HUES6 (cell line): ENCODE results near the gene VSTM2B.
"Not testable (repeated sequence)": the region's sequence is repeated elsewhere in the genome, so short reads cannot be mapped to it uniquely, and the experiment has no call there.

Experiments used
- H3K27ac ChIP-seq: 2 replicates; pipeline ENCODE4 v1.7.0; 2013; ENCODE audit warnings: low read depth, mild to moderate bottlenecking, low read length, inconsistent platforms
- H3K27me3 ChIP-seq: 2 replicates; pipeline ENCODE4 v1.6.1; 2013; ENCODE audit warnings: low read length; ENCODE audit not compliant: control insufficient read depth, insufficient read depth
- H3K36me3 ChIP-seq: 2 replicates; pipeline ENCODE4 v1.6.1; 2013; ENCODE audit warnings: low read length; ENCODE audit not compliant: control insufficient read depth, insufficient read depth
- H3K4me1 ChIP-seq: 2 replicates; pipeline ENCODE4 v1.6.1; 2013; ENCODE audit warnings: low read length; ENCODE audit not compliant: control insufficient read depth, insufficient read depth
- H3K4me3 ChIP-seq: 2 replicates; pipeline ENCODE4 v1.5.1; 2013; ENCODE audit warnings: low read depth, low read length
- H3K9ac ChIP-seq: one replicate; pipeline ENCODE4 v1.6.1; 2013; ENCODE audit warnings: mild to moderate bottlenecking, low read length
- H3K9me3 ChIP-seq: 2 replicates; pipeline ENCODE4 v1.6.1; 2013; ENCODE audit warnings: low read depth, low read length; ENCODE audit not compliant: control insufficient read depth, insufficient read depth

Gene VSTM2B

DNA sequence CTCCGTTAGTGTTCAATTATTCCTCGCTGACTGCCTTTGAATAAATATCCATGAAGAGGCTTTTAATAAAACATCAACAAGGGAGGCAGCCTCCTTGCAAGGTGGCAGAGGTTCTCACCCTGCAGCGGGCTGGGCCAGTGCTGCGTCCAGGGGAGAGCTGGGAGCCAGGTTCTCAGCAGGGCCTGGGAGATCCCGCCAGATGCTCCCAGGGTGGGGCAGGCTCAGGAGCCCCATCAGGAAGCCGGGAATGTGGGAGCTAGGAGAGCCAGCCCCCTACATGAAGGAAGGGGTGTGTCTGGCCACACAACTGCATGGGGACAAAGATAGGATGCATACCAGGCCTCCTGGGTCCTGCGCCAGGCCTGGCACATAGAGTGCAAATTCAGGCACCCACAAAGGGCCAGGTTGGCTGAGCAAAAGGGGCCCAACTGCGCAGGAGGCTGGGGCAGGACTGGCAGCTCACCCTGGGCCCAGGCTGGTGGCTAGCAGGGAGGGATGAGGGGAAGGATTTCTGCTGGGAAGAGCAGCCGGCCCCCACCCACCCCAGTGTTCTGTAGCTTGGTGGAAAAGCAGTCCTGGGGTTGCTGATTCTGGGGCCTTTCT, 22.8 kb downstream of the VSTM2B start:
- Histone ChIP-seq H3K9ac (no peak overlapping the region), H3K36me3 (no peaks in the 10 kb centered on the region), H3K4me3 (no peak overlapping the region), H3K4me1 (no peaks in the 10 kb centered on the region), H3K27ac (no peak overlapping the region), H3K27me3 (no peaks in the 10 kb centered on the region), H3K9me3 (peaks cover 10% of the 10 kb centered on the region)

DNA sequence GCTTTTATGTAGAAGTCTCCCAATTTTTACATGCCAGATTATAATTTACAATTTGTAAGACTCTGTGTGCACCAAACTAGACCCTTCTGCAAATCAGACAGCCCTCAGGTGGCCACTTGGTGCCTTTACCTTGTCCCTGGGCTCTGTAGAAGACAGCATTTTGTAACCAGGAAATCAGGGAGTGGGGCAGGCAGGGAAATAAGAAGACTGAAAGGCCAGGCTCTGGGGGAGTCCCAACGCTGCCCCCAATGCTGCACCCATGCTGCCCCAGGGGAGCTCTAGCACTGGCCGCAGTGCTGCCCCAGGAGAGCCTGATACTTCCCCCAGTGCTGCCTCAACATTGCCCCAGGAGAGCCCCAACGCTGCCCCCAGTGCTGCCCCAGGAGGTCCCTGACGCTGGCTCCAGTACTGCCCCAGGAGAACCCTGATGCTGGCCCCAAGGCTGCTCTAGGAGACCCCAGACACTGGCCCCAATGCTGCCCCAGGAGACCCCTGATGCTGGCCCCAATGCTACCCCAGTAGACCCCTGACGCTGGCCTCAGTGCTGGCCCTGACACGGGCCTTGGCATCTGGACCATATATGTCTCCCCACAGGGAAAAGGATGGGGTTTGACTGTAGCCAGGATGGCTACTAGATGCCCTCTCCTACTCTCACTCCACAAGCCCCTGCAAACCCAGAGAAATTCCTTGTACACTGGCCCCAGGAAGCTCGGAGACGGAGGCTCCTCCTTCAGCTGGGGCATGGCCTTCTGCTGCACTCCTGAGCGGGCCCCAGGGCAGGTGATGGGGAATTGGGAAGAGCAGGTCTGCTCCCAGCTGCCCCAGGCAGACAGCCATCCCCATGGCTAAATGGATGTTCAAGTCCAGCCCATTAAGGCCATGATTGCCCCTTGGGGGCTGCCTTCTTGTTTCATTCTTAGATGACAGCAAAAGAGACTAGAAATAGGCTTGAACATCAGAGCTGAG, 23.6 kb downstream of the VSTM2B start:
- Histone ChIP-seq H3K9me3 (peaks cover 16% of the 10 kb centered on the region), H3K27ac (no peak overlapping the region), H3K27me3 (no peaks in the 10 kb centered on the region), H3K4me3 (no peak overlapping the region), H3K9ac (no peak overlapping the region), H3K4me1 (no peaks in the 10 kb centered on the region), H3K36me3 (no peaks in the 10 kb centered on the region)

DNA sequence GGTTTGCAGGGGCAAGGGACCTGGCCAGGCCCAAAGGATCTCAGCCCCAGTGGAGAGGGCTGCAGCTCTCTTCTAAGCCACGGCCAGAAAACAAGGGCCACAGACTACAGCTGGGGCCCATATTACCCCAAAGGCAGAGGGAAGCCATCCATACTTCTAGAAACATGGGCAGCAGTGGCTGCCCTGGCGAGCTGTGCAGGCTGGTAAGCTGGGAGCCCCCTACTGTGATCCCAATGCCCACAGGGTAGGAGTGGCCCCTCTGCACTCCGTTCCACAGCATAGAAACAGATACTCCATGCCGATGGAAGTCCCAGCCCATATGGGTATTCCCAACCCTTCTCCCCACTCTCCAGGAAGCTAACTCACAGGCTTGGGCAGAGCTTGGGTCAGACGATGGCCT, 25.1 kb downstream of the VSTM2B start:
- Histone ChIP-seq H3K9ac (no peak overlapping the region), H3K4me1 (no peaks in the 10 kb centered on the region), H3K27me3 (no peaks in the 10 kb centered on the region), H3K4me3 (no peak overlapping the region), H3K9me3 (peaks cover 16% of the 10 kb centered on the region), H3K36me3 (no peaks in the 10 kb centered on the region), H3K27ac (no peak overlapping the region)

DNA sequence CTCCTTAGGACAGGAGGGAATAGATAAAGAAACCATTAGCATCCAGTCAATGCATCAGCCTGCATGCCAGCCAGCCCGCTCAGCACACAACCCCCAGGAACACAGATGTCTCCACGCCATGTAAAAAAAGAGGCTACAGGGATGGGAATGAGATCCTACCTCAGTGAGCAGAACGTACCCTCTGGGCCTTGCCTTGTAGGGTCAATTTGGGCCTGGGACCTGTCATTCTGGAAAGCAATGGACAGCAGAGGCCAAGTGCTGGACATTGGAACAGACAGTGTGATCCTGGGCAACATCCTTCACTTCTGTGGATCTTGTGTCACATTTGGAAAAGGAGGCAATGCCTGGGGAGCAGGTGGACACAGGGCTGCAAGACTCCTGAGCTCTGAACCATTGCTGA, 26.0 kb downstream of the VSTM2B start:
- peaks cover 16% of the 10 kb centered on the region for H3K9me3 ChIP-seq
- H3K4me1 ChIP-seq, result no peaks in the 10 kb centered on the region
- no peak overlapping the region for H3K27ac ChIP-seq
- H3K36me3 ChIP-seq, result no peaks in the 10 kb centered on the region
- H3K27me3 ChIP-seq, result no peaks in the 10 kb centered on the region
- no peak overlapping the region for H3K9ac ChIP-seq
- H3K4me3 ChIP-seq, result no peak overlapping the region

DNA sequence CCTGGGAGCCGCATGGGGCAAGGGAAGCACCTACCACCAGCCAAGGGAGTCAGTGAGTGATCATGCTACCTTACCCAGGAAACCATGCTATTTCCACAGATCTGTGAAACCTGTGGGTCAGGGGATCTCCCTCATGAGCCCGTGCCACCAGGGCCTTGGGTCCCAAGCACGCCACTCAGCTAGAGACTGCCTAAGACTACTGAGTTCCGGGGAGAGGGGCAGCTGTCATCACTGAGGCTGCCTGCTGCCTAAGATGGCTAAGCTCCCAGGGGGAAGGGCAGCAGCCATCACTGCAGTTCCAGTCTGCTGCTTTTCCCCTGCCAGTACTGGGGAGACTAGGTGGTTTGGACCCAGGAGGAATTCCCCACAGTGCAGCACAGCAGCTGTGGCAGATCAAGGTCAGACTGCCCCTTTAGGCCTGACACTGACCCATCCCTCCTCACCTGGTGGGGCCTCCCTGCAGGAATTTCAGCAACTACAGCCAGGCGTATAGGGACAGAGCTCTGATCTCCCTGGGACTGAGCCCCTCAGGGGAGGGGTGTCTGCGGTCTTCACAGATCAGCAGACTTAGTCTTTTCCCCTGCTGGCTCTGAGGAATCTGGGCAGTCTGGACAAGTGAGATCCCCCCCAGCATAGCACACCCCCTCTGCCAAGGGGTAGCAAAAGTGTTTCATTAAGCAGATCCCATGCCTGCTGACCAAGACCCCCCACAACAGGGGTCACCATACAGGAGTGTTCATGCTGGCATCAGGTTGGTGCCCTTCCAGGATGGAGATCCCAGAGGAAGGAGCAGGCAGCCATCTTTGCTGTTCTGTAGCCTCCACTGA, 26.9 kb downstream of the VSTM2B start:
- no peak overlapping the region for H3K27ac ChIP-seq
- H3K9ac ChIP-seq, result no peak overlapping the region
- H3K4me1 ChIP-seq, result no peaks in the 10 kb centered on the region
- peaks cover 16% of the 10 kb centered on the region for H3K9me3 ChIP-seq
- no peaks in the 10 kb centered on the region for H3K36me3 ChIP-seq
- no peak overlapping the region for H3K4me3 ChIP-seq
- no peaks in the 10 kb centered on the region for H3K27me3 ChIP-seq

DNA sequence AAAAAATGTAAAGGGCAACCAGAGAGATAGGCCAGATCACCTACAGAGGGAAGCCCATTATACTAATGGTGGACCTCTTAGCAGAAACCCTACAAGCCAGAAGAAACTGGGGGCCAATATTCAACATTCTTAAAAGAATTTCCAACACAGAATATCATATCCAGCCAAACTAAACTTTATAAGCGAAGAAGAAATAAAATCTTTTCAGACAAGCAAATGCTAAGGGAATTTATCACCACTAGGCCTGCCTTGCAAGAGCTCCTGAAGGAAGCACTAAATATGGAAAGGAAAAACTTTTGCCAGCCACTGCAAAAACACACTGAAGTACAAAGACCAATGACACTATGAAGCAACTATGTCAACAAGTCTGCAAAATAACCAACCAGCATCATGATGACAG, 28.4 kb downstream of the VSTM2B start:
- H3K9ac ChIP-seq, result no peak overlapping the region
- H3K9me3 ChIP-seq, result peaks cover 20% of the 10 kb centered on the region
- H3K27ac ChIP-seq, result no peak overlapping the region
- H3K4me1 ChIP-seq, result no peaks in the 10 kb centered on the region
- H3K4me3 ChIP-seq, result no peak overlapping the region
- H3K27me3 ChIP-seq, result no peaks in the 10 kb centered on the region
- H3K36me3 ChIP-seq, result no peaks in the 10 kb centered on the region

DNA sequence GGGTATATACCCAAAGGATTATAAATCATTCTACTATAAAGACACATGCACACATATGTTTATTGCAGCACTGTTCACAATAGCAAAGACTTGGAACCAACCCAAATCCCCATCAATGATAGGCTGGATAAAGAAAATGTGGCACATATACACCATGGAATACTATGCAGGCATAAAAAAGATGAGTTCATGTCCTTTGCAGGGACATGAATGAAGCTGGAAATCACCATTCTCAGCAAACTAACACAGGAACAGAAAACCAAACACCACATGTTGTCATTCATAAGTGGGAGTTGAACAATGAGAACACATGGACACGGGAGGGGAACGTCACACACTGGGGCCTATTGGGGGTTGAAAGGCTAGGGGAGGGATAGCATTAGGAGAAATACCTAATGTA, 33.3 kb downstream of the VSTM2B start:
- not testable (repeated sequence) for H3K4me3 ChIP-seq, H3K4me1 ChIP-seq, H3K9ac ChIP-seq, H3K36me3 ChIP-seq, H3K27me3 ChIP-seq, H3K27ac ChIP-seq
- H3K9me3 ChIP-seq, result peaks cover 20% of the 10 kb centered on the region

DNA sequence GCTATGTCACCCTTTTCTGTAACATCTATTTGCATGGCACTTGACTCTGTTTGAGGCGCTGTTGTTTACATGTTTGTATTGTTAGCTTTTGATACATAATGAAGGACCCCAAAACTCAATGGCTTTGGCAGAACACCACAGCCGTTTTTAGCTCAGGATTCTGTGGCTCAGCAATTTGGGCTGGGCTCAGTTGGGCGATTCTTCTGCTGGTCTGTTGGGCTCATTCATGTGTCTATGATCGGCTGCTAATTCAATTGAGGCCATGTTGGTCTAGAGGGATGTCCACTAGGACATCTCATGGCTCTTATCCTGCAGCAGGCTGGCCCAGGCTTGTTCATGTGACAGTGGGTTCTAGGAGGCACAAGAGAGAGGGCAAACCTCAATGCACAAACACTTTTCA, 33.9 kb downstream of the VSTM2B start:
- no peaks in the 10 kb centered on the region for H3K36me3 ChIP-seq
- no peak overlapping the region for H3K4me3 ChIP-seq
- peaks cover 2% of the 10 kb centered on the region; the same call in 1 of the 2 replicates for H3K4me1 ChIP-seq
- H3K9me3 ChIP-seq, result peaks cover 18% of the 10 kb centered on the region
- no peak overlapping the region for H3K27ac ChIP-seq
- peaks cover under 1% of the 10 kb centered on the region; the same call in 1 of the 2 replicates for H3K27me3 ChIP-seq
- no peak overlapping the region for H3K9ac ChIP-seq

DNA sequence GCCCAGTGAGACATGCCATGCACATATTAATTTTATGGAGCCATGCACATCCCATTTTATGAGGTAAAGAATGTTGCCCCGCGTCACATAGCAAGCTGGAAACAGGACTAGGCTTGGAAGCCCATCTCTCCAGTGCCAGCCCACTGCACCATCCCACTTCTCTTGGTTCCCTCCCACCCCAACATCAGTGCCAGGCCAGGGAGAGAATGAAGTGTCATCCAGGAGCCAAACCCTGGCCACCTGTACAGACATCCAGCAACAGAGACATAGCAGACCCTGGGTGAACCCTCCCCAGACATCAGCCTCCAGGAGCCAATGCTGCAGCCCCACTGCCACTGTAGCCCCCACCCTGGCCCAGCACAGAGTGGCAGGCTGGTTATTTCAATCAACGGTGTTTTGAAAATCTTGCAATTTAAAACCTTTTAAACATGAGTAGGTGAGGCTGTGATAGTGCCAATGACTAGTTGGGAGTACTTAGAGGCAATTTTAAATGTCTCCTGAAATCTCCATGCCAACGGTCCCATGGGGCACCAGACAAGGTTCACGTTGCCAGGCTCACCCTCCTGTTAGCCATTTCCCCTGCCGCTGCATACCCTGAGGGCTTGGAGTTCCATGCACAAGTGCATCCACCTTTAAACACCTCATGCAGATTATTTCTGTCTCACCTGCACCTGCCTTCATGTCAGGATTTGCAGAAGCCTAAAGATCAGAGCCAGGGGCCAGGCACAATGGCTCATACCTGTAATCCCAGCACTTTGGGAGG, 34.7 kb downstream of the VSTM2B start:
- peaks cover 3% of the 10 kb centered on the region; the same call in 1 of the 2 replicates for H3K4me1 ChIP-seq
- H3K9ac ChIP-seq, result no peak overlapping the region
- H3K27me3 ChIP-seq, result peaks cover 8% of the 10 kb centered on the region; the same call in 1 of the 2 replicates
- H3K9me3 ChIP-seq, result peaks cover 18% of the 10 kb centered on the region
- H3K27ac ChIP-seq, result no peak overlapping the region
- no peaks in the 10 kb centered on the region for H3K36me3 ChIP-seq
- H3K4me3 ChIP-seq, result no peak overlapping the region

DNA sequence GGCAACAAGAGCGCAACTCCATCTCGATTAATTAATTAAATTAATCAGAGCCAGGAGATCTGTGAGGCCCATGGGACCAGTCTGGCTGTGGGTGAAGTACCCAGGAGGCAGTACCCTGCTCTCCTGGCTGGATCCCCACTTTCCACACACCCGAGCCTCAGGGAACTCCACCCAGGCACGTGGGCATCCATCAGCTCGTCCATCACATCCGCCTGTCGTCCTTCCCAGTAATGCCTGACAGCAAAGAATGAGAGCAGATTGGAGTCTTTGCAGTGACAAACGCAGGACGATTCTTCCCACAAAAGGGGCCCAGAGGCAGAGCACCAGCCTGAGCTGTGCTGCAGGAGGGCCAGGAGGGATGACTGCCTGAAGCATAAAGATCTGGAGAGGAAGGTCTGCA, 35.8 kb downstream of the VSTM2B start:
- Histone ChIP-seq H3K9me3 (peaks cover 18% of the 10 kb centered on the region), H3K4me1 (peaks cover 3% of the 10 kb centered on the region; the same call in 1 of the 2 replicates), H3K4me3 (no peak overlapping the region), H3K27me3 (peaks cover 8% of the 10 kb centered on the region; the same call in 1 of the 2 replicates), H3K27ac (no peak overlapping the region), H3K9ac (no peak overlapping the region), H3K36me3 (no peaks in the 10 kb centered on the region)
